ENCODE data around the gene SMAD2. TPM values are rescaled to one million over a fixed set of nuclear protein-coding genes. Genes with fewer than 3 reads are reported as not detected.

The SMAD2 gene
- total and polyA plus RNA-seq, 3 donors from 2014 or later = 76.9 to 115 (median 109) TPM

DNA sequence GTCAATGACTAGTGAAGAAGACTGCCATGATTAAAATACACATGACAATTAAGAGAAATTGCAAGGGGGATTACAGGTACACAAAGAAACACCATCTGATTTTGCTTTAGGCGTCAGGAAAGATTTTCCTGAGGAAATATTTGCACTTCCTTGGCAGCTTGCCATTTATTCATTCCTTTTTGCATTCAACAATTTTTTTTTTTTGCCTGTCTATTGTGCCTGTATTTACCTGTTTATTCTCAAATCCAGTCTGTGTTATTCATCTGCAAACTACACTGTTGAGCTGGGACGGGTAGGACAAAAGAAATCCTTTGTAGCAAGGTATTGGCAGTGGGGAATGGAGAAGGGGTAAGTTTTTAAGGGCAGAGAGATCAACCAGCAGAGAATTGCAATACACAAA, 31.8 kb downstream of the SMAD2 start:
- WGBS, 2 donors = 61 to 80% methylated on average over 2 of the region's 2 CpGs
- Histone ChIP-seq H3K4me1 (peaks cover 4% of the 10 kb centered on the region), H3K9me3 (no peaks in the 10 kb centered on the region), H3K27ac (no peak overlapping the region), H3K36me3 (ENCODE audit: low read depth, missing control alignments) (no peaks in the 10 kb centered on the region), H3K27me3 (no peaks in the 10 kb centered on the region), H3K4me3 (no peak overlapping the region)
- intact Hi-C loops (cut with DNase I; ENCODE audit: low total_unique reads) = no loop called here
- TF ChIP-seq, protein P1, sequence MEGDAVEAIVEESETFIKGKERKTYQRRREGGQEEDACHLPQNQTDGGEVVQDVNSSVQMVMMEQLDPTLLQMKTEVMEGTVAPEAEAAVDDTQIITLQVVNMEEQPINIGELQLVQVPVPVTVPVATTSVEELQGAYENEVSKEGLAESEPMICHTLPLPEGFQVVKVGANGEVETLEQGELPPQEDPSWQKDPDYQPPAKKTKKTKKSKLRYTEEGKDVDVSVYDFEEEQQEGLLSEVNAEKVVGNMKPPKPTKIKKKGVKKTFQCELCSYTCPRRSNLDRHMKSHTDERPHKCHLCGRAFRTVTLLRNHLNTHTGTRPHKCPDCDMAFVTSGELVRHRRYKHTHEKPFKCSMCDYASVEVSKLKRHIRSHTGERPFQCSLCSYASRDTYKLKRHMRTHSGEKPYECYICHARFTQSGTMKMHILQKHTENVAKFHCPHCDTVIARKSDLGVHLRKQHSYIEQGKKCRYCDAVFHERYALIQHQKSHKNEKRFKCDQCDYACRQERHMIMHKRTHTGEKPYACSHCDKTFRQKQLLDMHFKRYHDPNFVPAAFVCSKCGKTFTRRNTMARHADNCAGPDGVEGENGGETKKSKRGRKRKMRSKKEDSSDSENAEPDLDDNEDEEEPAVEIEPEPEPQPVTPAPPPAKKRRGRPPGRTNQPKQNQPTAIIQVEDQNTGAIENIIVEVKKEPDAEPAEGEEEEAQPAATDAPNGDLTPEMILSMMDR (IDR thresholded peaks at IDR 0.05) = no peak
- no peak for TF ChIP-seq POLR2A (IDR thresholded peaks at IDR 0.05)
- DNase-seq = no peak

- intact Hi-C loops (cut with DNase I; ENCODE audit: low total_unique reads) = no loop called here
- Histone ChIP-seq H3K27me3 (no peaks in the 10 kb centered on the region), H3K4me3 (no peak overlapping the region), H3K36me3 (ENCODE audit: low read depth, missing control alignments) (no peaks in the 10 kb centered on the region), H3K27ac (no peak overlapping the region), H3K4me1 (peaks cover 4% of the 10 kb centered on the region), H3K9me3 (no peaks in the 10 kb centered on the region)
- WGBS, 2 donors = 47 to 64% methylated on average over 3 of the region's 3 CpGs
- DNase-seq = no peak
- TF ChIP-seq, protein P1 (IDR thresholded peaks at IDR 0.05) = no peak
- no peak for TF ChIP-seq POLR2A (IDR thresholded peaks at IDR 0.05)
Observed at GRCh38 chr18:47898055-47898454, 32.4 kb downstream of the SMAD2 start.

GRCh38 chr18:47895565-47896250, 34.8 kb downstream of the SMAD2 start:
- Histone ChIP-seq H3K9me3 (no peaks in the 10 kb centered on the region), H3K4me1 (peaks cover 4% of the 10 kb centered on the region), H3K27me3 (no peaks in the 10 kb centered on the region), H3K4me3 (no peak overlapping the region), H3K27ac (no peak overlapping the region), H3K36me3 (ENCODE audit: low read depth, missing control alignments) (no peaks in the 10 kb centered on the region)
- TF ChIP-seq, protein P1 (IDR thresholded peaks at IDR 0.05) = no peak
- TF ChIP-seq POLR2A (IDR thresholded peaks at IDR 0.05) = no peak
- DNase-seq = no peak
- intact Hi-C loops (cut with DNase I; ENCODE audit: low total_unique reads) = no loop called here
- WGBS, 2 donors = 87 to 90% methylated on average over 2 of the region's 2 CpGs

DNA sequence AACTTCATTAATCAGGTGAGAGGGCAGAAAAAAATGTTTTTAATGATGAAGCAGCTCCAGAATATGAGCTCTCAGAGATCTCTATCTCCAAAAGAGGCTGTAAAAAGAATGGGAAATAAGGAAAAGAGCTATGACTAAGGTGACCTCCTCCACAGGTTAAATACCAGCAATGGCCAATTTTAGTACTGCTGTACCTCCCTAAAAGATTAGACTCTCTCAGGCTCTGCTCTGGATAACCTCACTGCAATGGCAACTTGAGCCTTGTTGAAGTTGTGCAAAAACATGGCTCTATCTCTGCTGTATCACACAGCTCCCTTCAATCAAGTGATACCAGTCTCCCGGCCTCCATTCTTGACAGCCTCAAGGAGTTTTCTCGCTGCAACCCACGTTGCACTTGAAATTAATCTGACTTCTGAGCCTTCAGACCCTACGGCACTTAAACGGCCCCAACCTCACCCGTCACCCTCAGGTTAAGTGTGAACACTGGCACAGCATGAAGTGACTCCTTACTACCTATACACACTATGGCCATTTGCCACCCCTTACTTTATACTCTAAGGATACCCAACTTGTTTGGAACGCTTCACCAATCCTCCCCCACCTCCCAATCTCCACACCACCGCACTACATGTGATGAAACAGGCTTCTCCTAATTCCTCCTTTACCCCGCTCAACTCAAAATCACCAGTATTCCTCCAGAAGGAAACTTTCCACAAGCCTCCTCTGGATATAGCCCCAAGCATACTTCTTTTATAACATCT, 36.3 kb downstream of the SMAD2 start:
- H3K27me3 ChIP-seq = no peaks in the 10 kb centered on the region
- H3K36me3 ChIP-seq (ENCODE audit: low read depth, missing control alignments) = no peaks in the 10 kb centered on the region
- TF ChIP-seq, protein P1 (IDR thresholded peaks at IDR 0.05) = no peak
- no peak for TF ChIP-seq POLR2A (IDR thresholded peaks at IDR 0.05)
- no peak for DNase-seq
- H3K9me3 ChIP-seq = no peaks in the 10 kb centered on the region
- no peaks in the 10 kb centered on the region for H3K4me1 ChIP-seq
- H3K27ac ChIP-seq = no peak overlapping the region
- 73 to 79% methylated on average over 9 of the region's 9 CpGs for WGBS, 2 donors
- intact Hi-C loops (cut with DNase I; ENCODE audit: low total_unique reads) = no loop called here
- no peak overlapping the region for H3K4me3 ChIP-seq

Data from testis (tissue), 3 donors.